ENCODE data around the gene GJB6.
"Not testable (repeated sequence)": the region's sequence is repeated elsewhere in the genome, so short reads cannot be mapped to it uniquely, and the experiment has no call there.

The GJB6 gene

GRCh38 chr13:20231839-20232555 is at the start of gene GJB6:
TSS of gene GJB6 (minus strand) at chr13:20232319. CDS start at chr13:20223480, 8,839 bp downstream.
- peak; percentile 28 to 37 for DNase-seq

GRCh38 chr13:20276901-20277300 is 44.8 kb upstream of the GJB6 start:
- DNase-seq = not testable (repeated sequence)

DNA sequence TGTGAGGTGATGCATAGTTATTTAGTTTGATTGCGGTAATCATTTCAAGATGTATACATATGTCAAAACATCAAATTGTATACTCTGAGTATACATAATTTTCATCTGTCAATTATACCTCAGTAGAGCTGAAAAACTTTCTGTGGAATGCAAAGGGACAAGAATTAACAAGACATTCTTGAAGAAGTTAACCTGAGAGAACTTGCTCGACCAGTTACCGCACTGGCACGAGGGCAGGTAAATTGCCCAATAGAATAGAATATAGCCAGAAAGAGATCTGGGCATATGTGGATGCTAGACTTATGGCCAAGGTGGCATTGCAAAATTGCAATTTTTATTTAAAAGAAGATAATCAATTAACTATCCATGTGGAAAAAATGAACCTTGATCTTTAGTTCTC is 42.3 kb upstream of the GJB6 start:
- DNase-seq = no peak

GRCh38 chr13:20272588-20273171 is 40.6 kb upstream of the GJB6 start:
- DNase-seq = no peak

DNA sequence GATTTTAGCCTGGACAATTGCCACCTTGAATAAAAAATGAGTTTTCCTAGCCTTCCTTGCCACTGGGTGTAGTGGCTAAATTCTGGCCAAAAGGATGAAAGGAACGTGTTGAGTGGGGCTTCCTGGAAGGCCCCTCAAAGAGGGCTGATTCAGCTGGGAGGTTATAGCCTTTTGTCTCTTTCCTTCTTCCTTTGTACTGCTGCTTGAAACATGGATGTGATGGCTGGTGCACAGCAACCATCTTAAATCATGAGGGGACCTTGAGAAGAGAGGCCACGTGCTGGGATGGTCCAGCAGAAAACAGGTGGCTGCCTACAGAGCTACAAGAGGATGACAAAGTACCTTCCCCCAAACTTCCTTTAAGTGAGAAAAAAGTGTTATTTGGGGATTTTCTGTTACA is 40.0 kb upstream of the GJB6 start:
- DNase-seq = no peak

- no peak for DNase-seq
These were observed 39.3 kb upstream of the GJB6 start for GRCh38 chr13:20271441-20271840.

DNA sequence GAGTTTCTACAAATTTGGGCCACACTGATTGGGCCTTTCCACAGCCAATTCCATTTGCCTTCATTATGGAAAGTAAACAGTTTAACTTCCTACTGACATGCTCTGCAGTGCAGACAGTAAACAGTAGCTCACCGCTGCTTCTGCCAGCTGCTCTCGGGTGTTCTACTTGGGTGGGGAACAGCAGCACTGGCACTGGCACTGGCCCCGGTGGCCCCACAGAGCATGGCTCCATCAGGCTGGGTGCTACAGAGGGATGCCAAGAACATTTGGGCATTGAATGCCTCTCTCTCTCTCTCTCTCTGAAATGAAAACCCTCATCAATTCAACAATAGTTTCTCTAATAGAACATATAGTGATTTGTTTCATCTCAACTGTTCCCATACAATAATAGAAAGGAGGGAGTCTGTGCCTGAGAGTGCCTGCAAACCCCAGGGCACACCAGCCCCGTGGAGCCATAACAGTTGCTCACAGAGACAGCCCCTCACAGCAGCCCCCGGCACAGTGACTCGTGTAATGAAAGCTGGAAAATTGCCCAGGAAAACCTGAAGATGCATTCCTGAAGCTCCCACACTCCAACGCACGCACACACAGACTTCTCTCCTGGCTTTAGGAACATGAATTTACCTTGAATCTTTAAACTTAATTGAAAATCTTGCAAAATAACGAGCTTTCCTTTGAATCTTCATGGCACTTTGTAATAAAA is 38.2 kb upstream of the GJB6 start:
- DNase-seq = no peak

GRCh38 chr13:20264271-20265018 is 32.3 kb upstream of the GJB6 start:
- no peak for DNase-seq

- no peak for DNase-seq
These were observed 31.4 kb upstream of the GJB6 start for GRCh38 chr13:20263393-20264044.

DNA sequence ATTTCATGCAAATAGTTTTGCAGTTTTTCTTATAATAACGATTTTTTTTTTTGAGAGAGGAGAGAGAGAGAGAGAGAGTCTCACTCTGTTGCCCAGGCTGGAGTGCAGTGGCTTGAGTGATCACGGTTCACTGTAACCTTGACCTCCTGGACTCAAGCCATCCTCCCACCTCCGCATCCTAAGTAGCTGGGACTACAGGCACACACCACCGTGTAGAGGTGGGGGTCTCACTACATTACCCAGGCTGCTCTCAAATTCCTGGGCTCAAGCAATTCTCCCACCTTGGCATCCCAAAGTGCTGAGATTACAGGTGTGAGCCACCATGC is 26.8 kb upstream of the GJB6 start:
- DNase-seq = no peak

DNA sequence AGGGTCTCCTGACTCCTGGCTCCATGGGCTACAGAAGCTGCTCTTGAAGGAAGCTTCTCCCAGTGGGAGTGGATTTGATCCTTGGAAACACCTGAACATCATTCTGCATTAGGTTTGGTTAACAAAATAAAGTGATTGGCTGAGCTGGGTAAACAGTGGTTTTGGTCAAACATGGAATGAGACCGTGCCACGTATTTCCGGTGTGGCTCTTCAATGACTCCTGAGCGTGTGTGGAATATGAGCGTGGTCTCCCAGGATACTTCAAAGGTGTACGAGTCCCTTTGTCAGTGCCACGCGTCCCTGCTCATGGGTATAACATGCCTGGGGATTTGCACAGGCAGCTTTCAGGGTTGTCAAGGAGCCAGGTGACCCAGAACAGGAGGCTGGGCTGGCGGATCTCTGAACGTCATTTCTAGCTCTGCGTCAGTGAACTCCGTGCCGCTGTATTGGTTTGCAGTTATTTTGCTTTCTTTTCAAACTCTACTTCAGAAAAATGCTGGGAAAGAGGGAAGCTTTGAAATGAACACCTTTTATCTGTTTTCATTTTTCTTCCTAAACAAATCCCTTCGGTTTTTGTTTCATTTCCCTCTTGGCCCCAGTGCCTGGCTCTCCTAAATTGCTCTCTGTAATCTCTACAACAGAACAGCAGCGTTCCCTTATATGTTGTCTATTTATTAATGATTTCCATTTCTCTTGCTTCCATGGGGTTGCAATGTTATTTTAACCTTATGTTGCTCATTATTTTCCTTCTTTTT is 26.3 kb upstream of the GJB6 start:
- DNase-seq = no peak

- DNase-seq = no peak
These were observed 22.0 kb upstream of the GJB6 start for GRCh38 chr13:20254076-20254475.

DNA sequence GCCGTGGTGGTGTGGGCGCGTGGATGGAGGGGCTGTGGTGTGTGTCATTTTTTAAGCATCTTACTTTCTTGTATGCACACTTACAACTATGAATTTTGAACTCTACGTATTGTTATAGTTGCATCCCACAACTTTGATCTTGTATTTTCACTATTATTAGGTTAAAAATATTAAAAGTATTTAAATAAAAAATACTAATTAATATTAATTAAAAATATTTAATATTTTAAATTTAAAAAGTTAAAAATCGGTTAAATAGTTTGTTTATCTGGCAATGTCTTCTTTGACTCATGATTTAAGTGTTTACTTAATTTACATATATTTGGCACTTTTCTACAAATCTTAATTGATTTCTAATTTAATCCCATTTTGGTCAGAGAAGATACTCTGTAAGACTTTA is 17.8 kb upstream of the GJB6 start:
- no peak for DNase-seq

DNA sequence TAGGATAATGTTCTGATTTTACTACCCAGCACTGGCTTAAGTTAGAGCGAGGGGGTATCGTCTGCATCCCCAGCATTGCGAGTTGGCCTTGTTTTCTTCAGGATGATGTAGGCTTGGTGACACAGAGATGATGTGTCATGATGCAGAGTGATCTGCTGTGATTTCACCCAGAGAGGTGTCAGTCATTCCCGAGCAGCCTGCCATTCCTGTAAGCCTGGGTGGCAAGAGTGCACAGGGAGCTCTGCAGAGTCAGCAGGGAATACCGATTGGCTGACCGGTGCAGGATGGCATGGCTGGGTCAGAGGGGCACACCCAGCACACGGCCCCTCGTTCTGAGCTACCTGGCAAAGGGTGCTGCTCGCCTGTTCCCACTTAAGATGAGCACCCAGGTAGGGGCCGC is 15.8 kb upstream of the GJB6 start:
- DNase-seq = no peak

GRCh38 chr13:20247403-20247802 is 15.3 kb upstream of the GJB6 start:
- no peak for DNase-seq

DNA sequence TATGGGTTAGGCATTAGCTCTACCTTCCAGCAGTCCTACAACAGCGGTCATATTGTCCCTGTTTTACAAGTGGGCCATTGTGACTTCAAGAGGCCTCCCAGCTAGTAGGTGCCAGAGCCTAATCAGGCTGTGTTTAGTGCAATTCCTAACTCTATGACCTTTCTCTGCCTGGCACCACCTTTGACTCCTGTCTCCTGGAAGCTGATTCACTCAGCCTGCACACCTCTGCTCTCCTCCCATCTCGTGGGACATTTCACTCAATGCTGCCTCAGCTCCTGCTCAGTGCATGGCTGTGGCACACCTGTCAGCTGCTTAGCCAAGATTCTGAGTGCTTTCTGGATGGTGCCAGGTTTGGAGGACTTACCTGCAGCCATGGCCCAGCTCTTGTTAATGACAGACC is 9.5 kb upstream of the GJB6 start:
- DNase-seq = no peak

- no peak for DNase-seq
These were observed 7.6 kb upstream of the GJB6 start for GRCh38 chr13:20239748-20240147.

- DNase-seq = peak in 1 of 2 experiments; percentile 1
These were observed 598 bp upstream of the GJB6 start for GRCh38 chr13:20232556-20233277.

DNA sequence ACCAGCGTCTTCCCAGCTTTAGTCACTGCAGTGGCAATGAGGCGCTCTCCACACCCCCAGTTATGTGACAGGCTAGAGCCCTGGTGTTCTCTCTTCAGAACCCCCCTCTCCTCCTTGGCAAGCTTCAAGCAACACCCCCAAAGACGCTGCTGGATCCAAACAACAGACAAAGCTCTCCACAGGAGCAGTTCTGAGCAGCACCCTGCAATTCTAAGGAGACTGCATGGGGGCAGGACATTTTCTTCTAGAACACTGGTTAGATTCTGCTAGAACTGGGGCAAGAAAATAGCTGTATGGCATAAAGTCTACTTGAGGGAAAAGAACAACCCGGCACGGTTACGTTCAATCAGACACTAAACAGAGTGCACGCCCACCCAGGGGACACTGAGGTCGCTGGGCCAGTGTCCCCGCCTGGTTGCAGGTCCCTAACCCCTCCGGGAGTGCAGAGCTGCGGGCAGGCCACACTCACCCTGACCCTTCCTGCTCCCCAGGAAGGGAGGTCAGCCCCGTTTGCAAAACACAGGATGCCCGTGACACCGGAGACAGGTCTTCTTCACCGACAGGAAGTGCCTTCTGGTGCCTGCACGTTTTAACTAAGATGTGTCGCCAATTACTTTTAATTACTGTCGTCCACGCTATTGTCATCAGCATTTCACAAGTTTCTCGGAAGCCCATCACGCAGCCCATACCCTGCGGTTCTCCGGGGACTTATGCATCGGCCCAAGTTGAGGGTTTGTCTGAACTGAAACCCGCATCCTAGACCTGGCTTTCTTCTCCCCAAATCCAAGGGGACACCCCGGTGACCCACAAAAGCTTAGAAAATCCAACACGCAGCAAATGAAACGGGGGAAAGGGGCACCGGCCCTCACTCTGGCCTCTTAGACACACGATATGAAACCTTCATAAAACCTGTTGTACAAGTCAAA is 943 bp downstream of the GJB6 start:
- DNase-seq = peak; percentile 5 to 21

DNA sequence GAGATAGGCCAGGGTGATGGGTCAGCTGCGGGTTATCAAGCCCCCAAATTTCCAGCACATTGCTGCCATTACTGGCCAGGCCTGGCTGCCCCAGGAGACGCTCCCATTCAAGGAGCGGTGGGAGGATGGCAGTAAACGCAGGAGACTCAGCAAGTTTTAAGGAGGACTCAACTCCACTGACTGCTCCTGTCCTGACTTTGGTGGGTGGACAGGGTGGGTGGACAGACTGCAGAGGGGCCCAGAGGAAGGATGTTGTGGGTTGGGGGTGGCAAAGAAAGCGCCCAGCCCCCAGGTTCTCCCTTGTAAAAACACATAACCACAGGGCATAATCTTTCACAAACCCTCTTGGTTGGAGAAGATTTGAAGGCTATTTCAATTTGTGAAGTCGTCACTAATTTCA is 4.4 kb downstream of the GJB6 start:
- no peak for DNase-seq

DNA sequence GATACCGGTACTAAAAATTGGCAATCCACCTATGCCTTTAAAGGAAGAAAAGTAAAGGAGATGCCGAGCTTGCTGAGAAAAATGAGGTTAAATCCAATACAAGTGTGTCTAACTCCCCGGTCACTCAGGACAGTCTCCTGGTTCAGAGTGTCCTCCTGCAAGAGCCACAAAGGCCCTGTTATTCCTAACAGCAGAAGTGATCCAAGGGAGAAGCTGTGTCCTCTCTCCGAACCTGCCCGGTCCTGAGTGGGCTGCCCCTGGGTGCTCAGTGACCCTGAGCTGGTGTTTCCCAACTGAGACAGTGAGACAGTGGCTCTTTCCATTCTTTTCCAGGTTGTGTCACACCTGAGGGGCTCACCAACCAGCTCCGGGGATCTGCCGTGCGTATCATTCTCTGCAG is 4.8 kb downstream of the GJB6 start:
- no peak for DNase-seq

Measured in activated CD4-positive, alpha-beta T cell treated with anti-CD3 and anti-CD28 coated beads, Interleukin-2, amount 50 U/mL, for 48 hours (primary cell).